HepG2 (cell line): Measurements from ENCODE around the gene FGF14. TPM values are rescaled to one million over a fixed set of nuclear protein-coding genes. Genes with fewer than 3 reads are reported as not detected.

Experiments used
- ATAC-seq: fragments of 200-7000 bp; cut with Tn5 transposase; 3 replicates; pipeline ENCODE4 v1.9.1; 2020; ENCODE audit warnings: mild to moderate bottlenecking, moderate library complexity
- BruUV-seq: library from RNA; stranded (reverse); fragments of 400-500 nt; replicated peaks from 2 replicates; lab custom pipeline; 2021; lab: Mats Ljungman, UMichigan
- CTCF ChIA-PET: fragments of 300-600 bp; formaldehyde crosslinking; extraction: SDS; loops from one replicate; lab custom pipeline; 2021; ENCODE audit warnings: low total read pairs, inconsistent platforms, low intra/inter-chr PET ratio; lab: Yijun Ruan, JAX
- POLR2A ChIA-PET: fragments of 350-600 bp; sonication (Branson Sonifier 250); formaldehyde crosslinking; loops from one replicate; lab custom pipeline; 2020; ENCODE audit warnings: antibody characterized with exemption, inconsistent platforms; lab: Yijun Ruan, JAX
- DNase-seq: peaks from one replicate; pipeline ENCODE4 v3.0.0-alpha.2; 2015; ENCODE audit warnings: low spot score
- FAIRE-seq: peaks from 3 replicates; lab custom pipeline; 2011; peaks lifted over from hg19 to GRCh38; lab: Jason Lieb, UNC
- H2AFZ ChIP-seq: one replicate; pipeline ENCODE4 v1.6.1; 2011; ENCODE audit warnings: low read length, inconsistent platforms
- H3K27ac ChIP-seq: fragments of 300-600 bp; 3 replicates; pipeline ENCODE4 v1.8.0; 2011; ENCODE audit warnings: mixed run types, mild to moderate bottlenecking, mixed read lengths, low read length, inconsistent platforms; ENCODE audit not compliant: insufficient read depth; ENCODE audit errors: extremely low read length
- H3K27me3 ChIP-seq, 2 experiments: fragments of 200-600 bp in 1 of 2; 2 replicates in 1 of 2; 3 replicates in 1 of 2; pipeline versions ENCODE4 v1.6.0 to v1.8.0; 2011; ENCODE audit warnings: low read length in 2 of 2, mild to moderate bottlenecking in 2 of 2, moderate library complexity in 2 of 2, inconsistent platforms in 1 of 2; ENCODE audit not compliant: insufficient read depth in 2 of 2, control insufficient read depth in 1 of 2
- H3K36me3 ChIP-seq, 2 experiments: fragments of 200-600 bp in 1 of 2; replicated peaks in 1 of 2; 2 replicates in 1 of 2; 3 replicates in 1 of 2; pipeline versions ENCODE4 v1.5.1 to v1.8.0; 2011; ENCODE audit warnings: low read length in 2 of 2, inconsistent platforms in 1 of 2; ENCODE audit not compliant: insufficient read depth in 2 of 2, control insufficient read depth in 1 of 2
- H3K4me1 ChIP-seq: 2 replicates; pipeline ENCODE4 v1.5.1; 2012; ENCODE audit warnings: low read length, inconsistent platforms; ENCODE audit not compliant: insufficient read depth
- H3K4me2 ChIP-seq: 2 replicates; pipeline ENCODE4 v1.6.0; 2011; ENCODE audit warnings: low read depth, low read length, inconsistent platforms
- H3K4me3 ChIP-seq, 3 experiments: fragments of 200-600 bp in 1 of 3; sonication (generic), shearing (Covaris generic) in 1 of 3; replicated peaks in 1 of 3; 2 replicates each; pipeline ENCODE4 v1.5.1; 2011 to 2016; ENCODE audit warnings: low read length in 3 of 3, inconsistent platforms in 2 of 3, low read depth in 2 of 3, mild to moderate bottlenecking in 2 of 3, control low read depth in 1 of 3, mixed read lengths in 1 of 3; ENCODE audit not compliant: insufficient read depth in 1 of 3
- H3K79me2 ChIP-seq: one replicate; pipeline ENCODE4 v1.6.1; 2011; ENCODE audit warnings: low read length, inconsistent platforms; ENCODE audit not compliant: insufficient read depth
- H3K9ac ChIP-seq: 2 replicates; pipeline ENCODE4 v1.6.0; 2011; ENCODE audit warnings: mild to moderate bottlenecking, low read depth, low read length, inconsistent platforms; ENCODE audit not compliant: insufficient read depth
- H3K9me3 ChIP-seq: 2 replicates; pipeline ENCODE4 v1.5.1; 2012; ENCODE audit warnings: mild to moderate bottlenecking, low read length
- H4K20me1 ChIP-seq: 2 replicates; pipeline ENCODE4 v1.6.0; 2011; ENCODE audit warnings: inconsistent platforms, mild to moderate bottlenecking, low read length, moderate library complexity; ENCODE audit not compliant: insufficient read depth
- DBP ChIP-seq: sonication (generic); formaldehyde crosslinking; IDR thresholded peaks from 2 replicates; pipeline ENCODE4 v1.4.0; 2020; ENCODE audit warnings: missing genetic modification reagents; ENCODE audit errors: not compliant biosample characterization
- IKZF5 ChIP-seq: IDR thresholded peaks from 2 replicates; pipeline ENCODE4 v1.6.1; 2018; ENCODE audit warnings: missing genetic modification reagents, mild to moderate bottlenecking, missing compliant biosample characterization
- KAT2B ChIP-seq: fragments of 150-350 bp; IDR thresholded peaks from 2 replicates; pipeline ENCODE4 v1.6.1; 2014; ENCODE audit warnings: low read depth, low read length, borderline replicate concordance
- KAT8 ChIP-seq: IDR thresholded peaks from 2 replicates; pipeline ENCODE4 v1.6.1; 2016; ENCODE audit warnings: missing genetic modification reagents, missing compliant biosample characterization
- NFKBIZ ChIP-seq: IDR thresholded peaks from 2 replicates; pipeline ENCODE4 v1.6.1; 2018; ENCODE audit warnings: missing genetic modification reagents, missing compliant biosample characterization
- SALL2 ChIP-seq: sonication (generic); formaldehyde crosslinking; IDR thresholded peaks from 2 replicates; pipeline ENCODE4 v1.8.1; 2023; ENCODE audit warnings: mild to moderate bottlenecking, missing genetic modification reagents, inconsistent platforms
- SNAPC4 ChIP-seq: sonication (generic); formaldehyde crosslinking; IDR thresholded peaks from 2 replicates; pipeline ENCODE4 v1.4.0; 2020; ENCODE audit warnings: mild to moderate bottlenecking, missing genetic modification reagents
- SSRP1 ChIP-seq: IDR thresholded peaks from 2 replicates; pipeline ENCODE4 v1.6.1; 2016; ENCODE audit warnings: control low read depth
- TIGD3 ChIP-seq: sonication (generic); formaldehyde crosslinking; IDR thresholded peaks from 2 replicates; pipeline ENCODE4 v1.5.1; 2020; ENCODE audit warnings: mild to moderate bottlenecking, missing genetic modification reagents, borderline replicate concordance
- ZFP1 ChIP-seq: IDR thresholded peaks from 2 replicates; pipeline ENCODE4 v1.6.1; 2016
- ZNF414 ChIP-seq: sonication (generic); formaldehyde crosslinking; IDR thresholded peaks from 2 replicates; pipeline ENCODE4 v1.5.0; 2020; ENCODE audit warnings: missing genetic modification reagents
- ZNF691 ChIP-seq: sonication (generic); formaldehyde crosslinking; IDR thresholded peaks from 2 replicates; pipeline ENCODE4 v1.4.0; 2020; ENCODE audit warnings: missing genetic modification reagents, low read depth, mild to moderate bottlenecking, borderline replicate concordance
- ZNF878 ChIP-seq: sonication (generic); formaldehyde crosslinking; IDR thresholded peaks from 2 replicates; pipeline ENCODE4 v1.8.1; 2023; ENCODE audit warnings: mild to moderate bottlenecking, missing genetic modification reagents, moderate library complexity
- ZNF891 ChIP-seq: sonication (generic); formaldehyde crosslinking; IDR thresholded peaks from 2 replicates; pipeline ENCODE4 v1.5.0; 2020; ENCODE audit warnings: mild to moderate bottlenecking, missing genetic modification reagents
- WGBS: methylation state at CpG from one replicate; pipeline ENCODE4 v1.1.6; 2017; ENCODE audit warnings: low lambda C conversion rate; 5-methylcytosine and 5-hydroxymethylcytosine counted together
- in situ Hi-C: cut with HindIII; loops from 2 replicates; pipeline ENCODE4 v1.10.0; 2017; ENCODE audit warnings: low pct_unique_long_range_greater_than_20kb; ENCODE audit not compliant: extremely low pct_ligation_motif_present
- intact Hi-C: fragments of 100-400 bp; cut with micrococcal nuclease; formaldehyde crosslinking; loops from one replicate; pipeline ENCODE4 v1.10.0; 2022; ENCODE audit not compliant: unreplicated experiment
- polyA plus RNA-seq, 8 experiments: library from polyadenylated mRNA; depleted of rRNA in 3 of 8; stranded (reverse) in 7 of 8; unstranded in 1 of 8; fragments of >200 nt; fragmentation: Illumina TruSeq in 4 of 8; extraction: Trizol in 4 of 8; gene quantifications; 2 replicates each; pipeline versions ENCODE4 v1.2.1 to v1.2.3, GENCODE V29; 2011 to 2016; ENCODE audit warnings: low read depth in 4 of 8, missing spikeins in 1 of 8, mixed read lengths in 1 of 8; ENCODE audit not compliant: insufficient read depth in 1 of 8
- total RNA-seq, 5 experiments: library from RNA; depleted of rRNA; stranded (reverse); fragments of >200 nt; fragmentation: Illumina TruSeq; extraction: Trizol; gene quantifications; 2 replicates each; pipeline ENCODE4 v1.2.3, GENCODE V29; 2016; ENCODE audit warnings: low read depth in 1 of 5

Gene FGF14
- total and polyA plus RNA-seq, 2 of the 13 experiments (the other 11 are each of a cell fraction or from before 2014, with no cell fraction given): not detected

- no peak for TF ChIP-seq KAT8 (CRISPR knock-in tag)
- TF ChIP-seq SSRP1 (CRISPR knock-in tag): no peak
- TF ChIP-seq SNAPC4 (CRISPR knock-in tag): no peak
Observed at GRCh38 chr13:101965096-101965495, 436.8 kb downstream of the FGF14 start (continued).

GRCh38 chr13:101959016-101959415, 442.8 kb downstream of the FGF14 start:
- WGBS: 0% methylated on average over 5 of the region's 5 CpGs
- intact Hi-C loops: no loop called here
- no peak overlapping the region for H3K4me2 ChIP-seq
- FAIRE-seq (no peak), ATAC-seq (peak; percentile 49), DNase-seq (no peak)
- no peaks in the 10 kb centered on the region for H3K27me3 ChIP-seq
- no peak overlapping the region for H2AFZ ChIP-seq
- H3K4me3 ChIP-seq: no peak overlapping the region
- ChIA-PET CTCF (no interaction called here), POLR2A (no interaction called here)
- H3K27ac ChIP-seq: no peak overlapping the region
- BruUV-seq: no TSS peak
- no peaks in the 10 kb centered on the region for H3K36me3 ChIP-seq
- H3K9ac ChIP-seq: no peak overlapping the region
- no peaks in the 10 kb centered on the region for H4K20me1 ChIP-seq
- no peaks in the 10 kb centered on the region for H3K79me2 ChIP-seq
- no peaks in the 10 kb centered on the region for H3K4me1 ChIP-seq
- in situ Hi-C loops: loop anchor here (25.0 kb wide), 1 partner anchor 603 kb away; no protein-coding TSS in a partner anchor
- H3K9me3 ChIP-seq: no peaks in the 10 kb centered on the region
- no peak for TF ChIP-seq ZNF878
- TF ChIP-seq ZNF891 (CRISPR knock-in tag): no peak
- TF ChIP-seq IKZF5 (CRISPR knock-in tag): no peak
- no peak for TF ChIP-seq KAT2B
- TF ChIP-seq ZNF691: no peak
- no peak for TF ChIP-seq ZFP1
- no peak for TF ChIP-seq DBP (CRISPR knock-in tag)
- TF ChIP-seq ZNF414: no peak
- TF ChIP-seq NFKBIZ (CRISPR knock-in tag): no peak
- no peak for TF ChIP-seq TIGD3
- no peak for TF ChIP-seq SALL2 (CRISPR knock-in tag)
